Parathyroid adenoma (tissue), 2 donors: ENCODE data around the gene FADS3.

Experiments
- H2AFZ ChIP-seq: fragments of 300-600 bp; sonication (generic); one replicate; pipeline ENCODE4 v1.7.0; 2017; ENCODE audit warnings: antibody characterized with exemption, mild to moderate bottlenecking
- H3K27ac ChIP-seq: fragments of 300-600 bp; sonication (generic); one replicate; pipeline ENCODE4 v1.7.0; 2017
- H3K27me3 ChIP-seq: fragments of 300-600 bp; sonication (generic); one replicate; pipeline ENCODE4 v1.7.0; 2017; ENCODE audit warnings: low read length; ENCODE audit not compliant: control insufficient read depth, insufficient read depth
- H3K36me3 ChIP-seq: fragments of 300-600 bp; sonication (generic); one replicate; pipeline ENCODE4 v1.7.0; 2017; ENCODE audit warnings: low read length; ENCODE audit not compliant: control insufficient read depth, insufficient read depth
- H3K4me1 ChIP-seq: fragments of 300-600 bp; sonication (generic); one replicate; pipeline ENCODE4 v1.7.0; 2017; ENCODE audit warnings: control low read depth
- H3K4me2 ChIP-seq: fragments of 300-600 bp; sonication (generic); one replicate; pipeline ENCODE4 v1.7.0; 2017; ENCODE audit warnings: low read length
- H3K4me3 ChIP-seq: fragments of 300-600 bp; sonication (generic); one replicate; pipeline ENCODE4 v1.7.0; 2017; ENCODE audit warnings: low read depth, low read length
- H3K79me2 ChIP-seq: fragments of 300-600 bp; sonication (generic); one replicate; pipeline ENCODE4 v1.7.0; 2017; ENCODE audit warnings: control low read depth
- H3K9ac ChIP-seq: fragments of 300-600 bp; sonication (generic); one replicate; pipeline ENCODE4 v1.7.0; 2017; ENCODE audit warnings: mild to moderate bottlenecking
- H3K9me3 ChIP-seq: fragments of 300-600 bp; sonication (generic); one replicate; pipeline ENCODE4 v1.7.0; 2017; ENCODE audit warnings: low read length; ENCODE audit not compliant: control insufficient read depth
- CTCF ChIP-seq: fragments of 300-600 bp; sonication (generic); IDR thresholded peaks from one replicate; pipeline ENCODE4 v1.7.0; 2017; ENCODE audit warnings: antibody characterized with exemption, mild to moderate bottlenecking
- donor health status: primary hyperparathyroidism.

The FADS3 gene

GRCh38 chr11:61914471-61915171, 23.3 kb upstream of the FADS3 start:
- no peaks in the 10 kb centered on the region for H3K4me1 ChIP-seq
- no peak overlapping the region for H3K4me2 ChIP-seq
- H3K4me3 ChIP-seq = no peak overlapping the region
- no peak for TF ChIP-seq CTCF
- no peaks in the 10 kb centered on the region for H3K36me3 ChIP-seq
- H3K9ac ChIP-seq = no peak overlapping the region
- no peaks in the 10 kb centered on the region for H3K27me3 ChIP-seq
- no peaks in the 10 kb centered on the region for H3K79me2 ChIP-seq
- H3K9me3 ChIP-seq = no peaks in the 10 kb centered on the region
- H3K27ac ChIP-seq = no peak overlapping the region
- H2AFZ ChIP-seq = no peak overlapping the region

GRCh38 chr11:61913699-61914395, 22.5 kb upstream of the FADS3 start:
- H3K36me3 ChIP-seq = no peaks in the 10 kb centered on the region
- H3K4me3 ChIP-seq = no peak overlapping the region
- H3K4me2 ChIP-seq = no peak overlapping the region
- no peak overlapping the region for H2AFZ ChIP-seq
- no peaks in the 10 kb centered on the region for H3K9me3 ChIP-seq
- no peak for TF ChIP-seq CTCF
- no peaks in the 10 kb centered on the region for H3K27me3 ChIP-seq
- H3K27ac ChIP-seq = no peak overlapping the region
- peaks cover 5% of the 10 kb centered on the region for H3K4me1 ChIP-seq
- no peak overlapping the region for H3K9ac ChIP-seq
- H3K79me2 ChIP-seq = no peaks in the 10 kb centered on the region

GRCh38 chr11:61912991-61913698, 21.8 kb upstream of the FADS3 start:
- H3K27me3 ChIP-seq = no peaks in the 10 kb centered on the region
- H3K4me2 ChIP-seq = no peak overlapping the region
- H3K9me3 ChIP-seq = no peaks in the 10 kb centered on the region
- no peaks in the 10 kb centered on the region for H3K36me3 ChIP-seq
- H3K4me1 ChIP-seq = peaks cover 11% of the 10 kb centered on the region
- H3K4me3 ChIP-seq = no peak overlapping the region
- H2AFZ ChIP-seq = no peak overlapping the region
- TF ChIP-seq CTCF = no peak
- H3K9ac ChIP-seq = no peak overlapping the region
- H3K79me2 ChIP-seq = no peaks in the 10 kb centered on the region
- H3K27ac ChIP-seq = no peak overlapping the region

- TF ChIP-seq CTCF = no peak
- no peak overlapping the region for H3K27ac ChIP-seq
- H2AFZ ChIP-seq = no peak overlapping the region
- H3K4me3 ChIP-seq = no peak overlapping the region
- no peaks in the 10 kb centered on the region for H3K9me3 ChIP-seq
- H3K9ac ChIP-seq = no peak overlapping the region
- peaks cover 11% of the 10 kb centered on the region for H3K4me1 ChIP-seq
- no peaks in the 10 kb centered on the region for H3K79me2 ChIP-seq
- H3K4me2 ChIP-seq = no peak overlapping the region
- no peaks in the 10 kb centered on the region for H3K27me3 ChIP-seq
- H3K36me3 ChIP-seq = no peaks in the 10 kb centered on the region
Measured at GRCh38 chr11:61912530-61912898, 21.2 kb upstream of the FADS3 start.
